ENCODE results near the gene TELO2.

TELO2 gene

DNA sequence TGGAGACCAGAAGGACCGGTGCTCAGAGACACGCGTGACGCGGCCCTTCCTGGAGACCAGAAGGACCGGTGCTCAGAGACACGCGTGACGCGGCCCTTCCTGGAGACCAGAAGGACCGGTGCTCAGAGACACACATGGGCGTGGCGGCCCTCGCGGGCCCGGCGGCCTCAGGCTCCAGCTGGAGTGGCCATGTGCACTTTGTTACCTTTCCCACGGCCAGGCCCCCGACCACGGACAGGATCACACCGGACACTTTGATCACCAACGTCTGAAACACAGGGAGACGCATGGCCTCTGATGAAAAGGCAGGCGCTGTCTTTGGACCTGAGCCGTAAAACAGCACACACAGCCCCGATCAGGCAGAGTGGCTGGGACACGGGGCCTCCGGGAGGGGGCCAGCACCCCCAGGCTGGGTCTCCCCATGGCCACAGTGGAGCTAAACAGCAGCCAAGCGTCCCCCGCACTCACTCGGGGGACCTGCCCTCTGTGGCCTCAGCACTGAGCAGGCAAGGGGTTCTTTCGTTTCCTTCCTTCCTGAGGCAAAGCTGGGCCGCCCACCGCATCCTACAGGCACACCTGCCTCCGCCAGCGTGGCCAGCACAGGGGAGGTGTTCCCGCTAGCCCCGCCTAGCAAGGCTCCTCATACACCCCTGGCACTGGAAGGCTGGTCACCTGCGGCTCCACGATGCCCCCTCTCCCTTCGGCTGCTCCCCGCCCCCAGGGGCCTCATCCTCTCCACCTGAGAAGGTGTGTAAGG lies 35.5 kb upstream of the TELO2 start:
- no peak overlapping the region for H3K4me3 ChIP-seq (ENCODE audit: low read depth, low read length)
- TF ChIP-seq, protein P1, sequence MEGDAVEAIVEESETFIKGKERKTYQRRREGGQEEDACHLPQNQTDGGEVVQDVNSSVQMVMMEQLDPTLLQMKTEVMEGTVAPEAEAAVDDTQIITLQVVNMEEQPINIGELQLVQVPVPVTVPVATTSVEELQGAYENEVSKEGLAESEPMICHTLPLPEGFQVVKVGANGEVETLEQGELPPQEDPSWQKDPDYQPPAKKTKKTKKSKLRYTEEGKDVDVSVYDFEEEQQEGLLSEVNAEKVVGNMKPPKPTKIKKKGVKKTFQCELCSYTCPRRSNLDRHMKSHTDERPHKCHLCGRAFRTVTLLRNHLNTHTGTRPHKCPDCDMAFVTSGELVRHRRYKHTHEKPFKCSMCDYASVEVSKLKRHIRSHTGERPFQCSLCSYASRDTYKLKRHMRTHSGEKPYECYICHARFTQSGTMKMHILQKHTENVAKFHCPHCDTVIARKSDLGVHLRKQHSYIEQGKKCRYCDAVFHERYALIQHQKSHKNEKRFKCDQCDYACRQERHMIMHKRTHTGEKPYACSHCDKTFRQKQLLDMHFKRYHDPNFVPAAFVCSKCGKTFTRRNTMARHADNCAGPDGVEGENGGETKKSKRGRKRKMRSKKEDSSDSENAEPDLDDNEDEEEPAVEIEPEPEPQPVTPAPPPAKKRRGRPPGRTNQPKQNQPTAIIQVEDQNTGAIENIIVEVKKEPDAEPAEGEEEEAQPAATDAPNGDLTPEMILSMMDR (IDR thresholded peaks at IDR 0.05; ENCODE audit: control insufficient read depth, extremely low read depth, insufficient read depth): no peak
- DNase-seq (ENCODE audit: low read depth): no peak

GRCh38 chr16:1458336-1458976 lies 34.7 kb upstream of the TELO2 start:
- TF ChIP-seq, protein P1 (IDR thresholded peaks at IDR 0.05; ENCODE audit: control insufficient read depth, extremely low read depth, insufficient read depth): no peak
- H3K4me3 ChIP-seq (ENCODE audit: low read depth, low read length): no peak overlapping the region
- DNase-seq (ENCODE audit: low read depth): no peak

DNA sequence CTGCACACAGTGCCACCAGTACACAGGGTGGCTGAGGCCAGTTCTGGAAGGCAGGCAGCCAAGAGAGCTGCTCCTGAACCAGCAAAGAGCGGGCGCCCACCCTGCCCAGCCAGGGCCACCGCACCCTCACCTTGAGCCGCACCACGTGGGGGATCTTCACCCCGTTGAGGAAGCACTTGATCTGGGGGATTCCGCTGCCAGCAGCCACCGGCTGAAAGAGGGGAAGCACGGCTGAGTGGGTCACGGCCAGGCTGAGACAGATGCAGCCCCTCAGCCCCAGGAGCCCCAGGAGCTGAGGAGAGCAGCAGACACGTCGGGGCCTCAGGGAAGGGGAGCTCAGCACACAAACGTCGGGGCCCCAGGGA lies 34.2 kb upstream of the TELO2 start:
- TF ChIP-seq, protein P1 (IDR thresholded peaks at IDR 0.05; ENCODE audit: control insufficient read depth, extremely low read depth, insufficient read depth): no peak
- DNase-seq (ENCODE audit: low read depth): no peak
- no peak overlapping the region for H3K4me3 ChIP-seq (ENCODE audit: low read depth, low read length)

DNA sequence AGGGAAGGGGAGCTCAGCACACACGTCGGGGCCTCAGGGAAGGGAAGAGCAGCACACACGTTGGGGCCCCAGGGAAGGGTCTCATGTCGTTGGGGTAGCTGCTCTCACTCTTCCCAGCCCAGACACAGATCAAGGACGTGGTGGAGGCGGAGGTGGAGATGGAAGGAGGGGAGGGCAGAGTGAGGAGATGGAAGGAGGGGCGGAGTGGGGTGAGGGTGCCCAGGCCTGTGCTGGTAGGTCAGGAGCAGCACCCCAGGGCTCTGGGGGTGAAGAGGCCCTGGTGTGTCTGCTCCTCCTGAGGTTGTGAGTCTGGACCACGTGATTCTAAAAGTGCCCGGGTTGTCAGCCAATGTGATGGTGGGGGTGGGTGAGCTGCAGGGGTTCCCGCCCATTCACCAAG lies 33.2 kb upstream of the TELO2 start:
- H3K4me3 ChIP-seq (ENCODE audit: low read depth, low read length): no peak overlapping the region
- TF ChIP-seq, protein P1 (IDR thresholded peaks at IDR 0.05; ENCODE audit: control insufficient read depth, extremely low read depth, insufficient read depth): no peak

DNA sequence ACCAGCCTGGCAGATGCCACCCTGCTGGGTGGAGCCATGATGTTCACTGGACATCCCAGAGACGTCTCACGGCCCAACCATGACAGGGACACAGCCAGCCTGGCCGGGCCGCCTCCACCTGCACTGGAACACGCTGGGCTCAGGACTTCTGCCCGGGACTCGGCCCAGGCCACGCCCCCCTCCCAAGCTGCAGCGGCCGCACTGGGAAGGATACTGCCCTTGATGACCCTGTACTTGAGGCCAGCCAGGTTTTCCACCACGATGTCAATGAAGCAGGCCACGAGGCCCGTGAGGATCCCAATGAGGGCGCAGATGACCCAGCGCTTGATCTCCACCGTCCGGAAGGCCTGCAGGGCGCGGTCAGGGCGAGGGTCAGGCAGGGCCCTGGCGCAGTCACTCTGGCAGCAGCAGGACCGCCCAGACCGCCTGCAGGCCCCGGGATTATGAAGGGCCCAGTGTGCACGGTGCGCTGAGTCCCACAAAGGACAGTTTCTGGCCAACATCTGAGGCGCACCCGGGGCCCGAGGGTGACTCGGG lies 32.5 kb upstream of the TELO2 start:
- no peak overlapping the region for H3K4me3 ChIP-seq (ENCODE audit: low read depth, low read length)
- DNase-seq (ENCODE audit: low read depth): no peak
- TF ChIP-seq, protein P1 (IDR thresholded peaks at IDR 0.05; ENCODE audit: control insufficient read depth, extremely low read depth, insufficient read depth): no peak

More for the DNA sequence above, 33.2 kb upstream of the TELO2 start:
- DNase-seq (ENCODE audit: low read depth): no peak

DNA sequence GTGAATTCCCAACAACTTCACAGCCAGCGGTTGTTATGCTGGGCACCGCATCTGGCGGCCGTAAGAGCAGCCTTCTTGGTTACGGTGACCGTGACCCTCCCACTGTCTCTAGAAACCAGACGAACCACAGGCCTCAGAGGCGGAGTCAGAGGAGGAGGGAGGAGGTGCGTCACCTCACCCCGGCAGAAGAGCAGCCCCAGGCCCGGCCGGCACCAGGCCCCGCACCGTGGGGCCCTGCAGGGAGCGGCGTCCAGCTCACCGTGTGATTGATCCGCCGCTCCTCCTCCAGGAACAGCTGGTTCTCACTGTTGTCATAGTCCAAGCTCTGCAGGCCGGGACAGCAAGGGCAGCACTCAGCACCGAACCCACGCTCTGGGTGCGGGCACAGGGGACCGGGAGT lies 32.0 kb upstream of the TELO2 start:
- TF ChIP-seq, protein P1 (IDR thresholded peaks at IDR 0.05; ENCODE audit: control insufficient read depth, extremely low read depth, insufficient read depth): no peak
- no peak for DNase-seq (ENCODE audit: low read depth)
- no peak overlapping the region for H3K4me3 ChIP-seq (ENCODE audit: low read depth, low read length)

Data from LNCaP clone FGC (cell line).